ENCODE data around the gene NRN1L.
"Not testable (repeated sequence)": the region's sequence is repeated elsewhere in the genome, so short reads cannot be mapped to it uniquely, and the experiment has no call there.

Gene NRN1L

GRCh38 chr16:67883872-67884261 is 818 bp upstream of the NRN1L start:
- DNase-seq: peak; percentile 78

GRCh38 chr16:67885545-67885944 is 860 bp downstream of the NRN1L start:
- DNase-seq: no peak

- DNase-seq: no peak
Observed at GRCh38 chr16:67885976-67886375, 1.3 kb downstream of the NRN1L start.

- DNase-seq: no peak
Observed at GRCh38 chr16:67886387-67886786, 1.7 kb downstream of the NRN1L start.

- no peak for DNase-seq
Observed at GRCh38 chr16:67888331-67888730, 3.6 kb downstream of the NRN1L start.

- no peak for DNase-seq
Observed at GRCh38 chr16:67892375-67892774, 7.7 kb downstream of the NRN1L start.

GRCh38 chr16:67892899-67893742 is 8.4 kb downstream of the NRN1L start, which contains the start of gene PSKH1:
PSKH1 (plus strand) TSS chr16:67893254; CDS start chr16:67908750, 15,496 bp downstream.
- DNase-seq: peak; percentile 94

- no peak for DNase-seq
Observed at GRCh38 chr16:67893743-67894399, 9.2 kb downstream of the NRN1L start.

- no peak for DNase-seq
Observed at GRCh38 chr16:67897231-67897630, 12.5 kb downstream of the NRN1L start.

- no peak for DNase-seq
Observed at GRCh38 chr16:67901734-67902133, 17.0 kb downstream of the NRN1L start.

- no peak for DNase-seq
Observed at GRCh38 chr16:67902831-67903230, 18.1 kb downstream of the NRN1L start.

GRCh38 chr16:67907397-67908180 is 22.9 kb downstream of the NRN1L start:
- no peak for DNase-seq

GRCh38 chr16:67909056-67909742 is 24.5 kb downstream of the NRN1L start:
- no peak for DNase-seq

GRCh38 chr16:67910158-67910557 is 25.5 kb downstream of the NRN1L start:
- no peak for DNase-seq

GRCh38 chr16:67914758-67915495 is 30.2 kb downstream of the NRN1L start:
- DNase-seq: no peak

GRCh38 chr16:67915496-67915769 is 30.7 kb downstream of the NRN1L start:
- not testable (repeated sequence) for DNase-seq

- DNase-seq: no peak
Observed at GRCh38 chr16:67915831-67916723, 31.4 kb downstream of the NRN1L start.

- no peak for DNase-seq
Observed at GRCh38 chr16:67917140-67917851, 32.6 kb downstream of the NRN1L start.

- DNase-seq: no peak
Observed at GRCh38 chr16:67917852-67918236, 33.2 kb downstream of the NRN1L start.

- DNase-seq: no peak
Observed at GRCh38 chr16:67919622-67920221, 35.0 kb downstream of the NRN1L start.

All from CD4-positive, alpha-beta T cell treated with Interleukin-12 subunit alpha and Interleukin-12 subunit beta, for 1 hour (primary cell).